Endothelial cell (in vitro differentiated cells): ENCODE data around the gene TWIST2. TPM values are rescaled to one million over a fixed set of nuclear protein-coding genes. Genes with fewer than 3 reads are reported as not detected.

Experiments
- DNase-seq: peaks from one replicate; pipeline ENCODE4 v3.0.0; 2021; ENCODE audit warnings: low spot score
- H3K27ac Mint-ChIP-seq: one replicate; pipeline ENCODE4 v1.8.0; 2021; ENCODE audit warnings: mixed read lengths, inconsistent platforms; ENCODE audit not compliant: unreplicated experiment
- H3K27me3 Mint-ChIP-seq: one replicate; pipeline ENCODE4 v1.8.0; 2021; ENCODE audit warnings: mild to moderate bottlenecking, moderate library complexity, mixed read lengths, inconsistent platforms; ENCODE audit not compliant: unreplicated experiment
- H3K36me3 Mint-ChIP-seq: one replicate; pipeline ENCODE4 v1.8.0; 2021; ENCODE audit warnings: mild to moderate bottlenecking, low read depth, mixed read lengths, inconsistent platforms; ENCODE audit not compliant: unreplicated experiment
- H3K4me1 Mint-ChIP-seq: one replicate; pipeline ENCODE4 v1.8.0; 2021; ENCODE audit warnings: mild to moderate bottlenecking, mixed read lengths, inconsistent platforms; ENCODE audit not compliant: unreplicated experiment
- H3K4me3 Mint-ChIP-seq: one replicate; pipeline ENCODE4 v1.8.0; 2021; ENCODE audit warnings: mild to moderate bottlenecking, mixed read lengths, inconsistent platforms; ENCODE audit not compliant: unreplicated experiment
- H3K9me3 Mint-ChIP-seq: one replicate; pipeline ENCODE4 v1.8.0; 2021; ENCODE audit warnings: mixed read lengths, inconsistent platforms; ENCODE audit not compliant: unreplicated experiment
- CTCF ChIP-seq: fragments of 200-600 bp; sonication (generic); IDR thresholded peaks from one replicate; pipeline ENCODE4 v1.5.0; 2021; ENCODE audit warnings: antibody characterized with exemption; ENCODE audit not compliant: unreplicated experiment
- total RNA-seq: library from RNA; stranded (reverse); fragmentation: NEBNext Ultra II Directional; extraction: Animal tissue kit (Norgen Biotek cat#: 25700); gene quantifications from one replicate; pipeline ENCODE4 v1.2.1, GENCODE V29; 2021; ENCODE audit not compliant: unreplicated experiment

The TWIST2 gene
- total RNA-seq, 1 donor from 2014 or later = not detected

- no peaks in the 10 kb centered on the region for H3K4me1 Mint-ChIP-seq
- no peak overlapping the region for H3K4me3 Mint-ChIP-seq
- H3K9me3 Mint-ChIP-seq = no peaks in the 10 kb centered on the region
- no peak overlapping the region for H3K27ac Mint-ChIP-seq
- H3K36me3 Mint-ChIP-seq = no peaks in the 10 kb centered on the region
- H3K27me3 Mint-ChIP-seq = peaks cover 6% of the 10 kb centered on the region
- TF ChIP-seq CTCF = no peak
- no peak for DNase-seq
These were observed 12.9 kb upstream of the TWIST2 start for GRCh38 chr2:238834982-238835381.

- H3K27ac Mint-ChIP-seq = no peak overlapping the region
- no peaks in the 10 kb centered on the region for H3K36me3 Mint-ChIP-seq
- peaks cover 6% of the 10 kb centered on the region for H3K27me3 Mint-ChIP-seq
- no peak overlapping the region for H3K4me3 Mint-ChIP-seq
- TF ChIP-seq CTCF = no peak
- H3K4me1 Mint-ChIP-seq = no peaks in the 10 kb centered on the region
- H3K9me3 Mint-ChIP-seq = no peaks in the 10 kb centered on the region
- no peak for DNase-seq
These were observed 12.1 kb upstream of the TWIST2 start for GRCh38 chr2:238835726-238836301.

GRCh38 chr2:238838786-238839327, 9.0 kb upstream of the TWIST2 start:
- H3K27me3 Mint-ChIP-seq = peaks cover 5% of the 10 kb centered on the region
- no peak overlapping the region for H3K4me3 Mint-ChIP-seq
- no peaks in the 10 kb centered on the region for H3K36me3 Mint-ChIP-seq
- H3K4me1 Mint-ChIP-seq = no peaks in the 10 kb centered on the region
- no peak for TF ChIP-seq CTCF
- DNase-seq = no peak
- no peaks in the 10 kb centered on the region for H3K9me3 Mint-ChIP-seq
- H3K27ac Mint-ChIP-seq = no peak overlapping the region

GRCh38 chr2:238839428-238839827, 8.5 kb upstream of the TWIST2 start:
- Mint-ChIP-seq H3K4me1 (no peaks in the 10 kb centered on the region), H3K4me3 (no peak overlapping the region), H3K27me3 (peaks cover 5% of the 10 kb centered on the region), H3K36me3 (no peaks in the 10 kb centered on the region), H3K9me3 (no peaks in the 10 kb centered on the region), H3K27ac (no peak overlapping the region)
- no peak for TF ChIP-seq CTCF
- no peak for DNase-seq

GRCh38 chr2:238841542-238842164, 6.2 kb upstream of the TWIST2 start:
- no peak overlapping the region for H3K27ac Mint-ChIP-seq
- no peak for TF ChIP-seq CTCF
- H3K9me3 Mint-ChIP-seq = no peaks in the 10 kb centered on the region
- no peaks in the 10 kb centered on the region for H3K36me3 Mint-ChIP-seq
- DNase-seq = no peak
- H3K4me3 Mint-ChIP-seq = no peak overlapping the region
- peaks cover 15% of the 10 kb centered on the region for H3K27me3 Mint-ChIP-seq
- H3K4me1 Mint-ChIP-seq = no peaks in the 10 kb centered on the region
